Left lung (tissue), 10 donors: ENCODE measurements around the gene TMEM151B. TPM values are rescaled to one million over a fixed set of nuclear protein-coding genes. Genes with fewer than 3 reads are reported as not detected.
"Not testable (repeated sequence)": the region's sequence is repeated elsewhere in the genome, so short reads cannot be mapped to it uniquely, and the experiment has no call there.

Experiments
- ATAC-seq: fragments of 200-7000 bp; cut with Tn5 transposase; one replicate; pipeline ENCODE4 v1.9.1; 2020; ENCODE audit warnings: moderate library complexity
- DNase-seq, 4 donors: peaks; one replicate each; pipeline ENCODE4 v3.0.0-alpha.2; 2013 to 2020
- H3K27ac ChIP-seq, 2 donors: fragments of 200-600 bp; sonication (generic) in 1 of 2; one replicate each; pipeline versions ENCODE4 v1.5.0 to v1.8.0; 2020 to 2021
- H3K27me3 ChIP-seq, 2 donors: fragments of 200-600 bp; sonication (generic) in 1 of 2; one replicate each; pipeline versions ENCODE4 v1.5.0 to v1.8.0; 2020 to 2021
- H3K36me3 ChIP-seq, 2 donors: fragments of 200-600 bp; sonication (generic) in 1 of 2; one replicate each; pipeline versions ENCODE4 v1.5.0 to v1.8.0; 2020 to 2021
- H3K4me1 ChIP-seq, 2 donors: fragments of 200-600 bp; one replicate each; pipeline ENCODE4 v1.8.0; 2021
- H3K4me3 ChIP-seq, 2 donors: fragments of 200-600 bp; sonication (generic) in 1 of 2; one replicate each; pipeline versions ENCODE4 v1.5.0 to v1.8.0; 2020 to 2021; ENCODE audit warnings: mild to moderate bottlenecking in 1 of 2
- H3K9me3 ChIP-seq, 2 donors: fragments of 200-600 bp; sonication (generic) in 1 of 2; one replicate each; pipeline versions ENCODE4 v1.5.0 to v1.8.0; 2020 to 2021
- CTCF ChIP-seq, 2 donors: fragments of 200-600 bp; sonication (generic) in 1 of 2; IDR thresholded peaks; one replicate each; pipeline versions ENCODE4 v1.5.0 to v1.8.0; 2021; ENCODE audit warnings: antibody characterized with exemption in 2 of 2
- intact Hi-C, 2 donors: fragments of 100-400 bp; cut with DNase I; formaldehyde crosslinking; loops; one replicate each; pipeline versions ENCODE4 v1.11.2 to v1.14.2; 2022
- polyA plus RNA-seq, 6 donors: library from polyadenylated mRNA; unstranded; fragments of 120-200 nt; gene quantifications; one replicate each; pipeline ENCODE4 v1.2.1, GENCODE V29; 2013; ENCODE audit not compliant: insufficient read length in 6 of 6
- total RNA-seq, 2 donors: library from RNA; stranded (reverse); fragmentation: NEBNext Ultra II Directional; extraction: Animal tissue kit (Norgen Biotek cat#: 25700); gene quantifications; one replicate each; pipeline ENCODE4 v1.2.1, GENCODE V29; 2021
- donor health status: DM: no; HTN: yes; CAD: no.
- donor health status: DM: no; HTN: no; CAD: no.

TMEM151B gene
- total and polyA plus RNA-seq, 8 donors: 0.70 to 1.2 (median 0.87) TPM; not detected in 2

GRCh38 chr6:44349904-44350649, 79.8 kb downstream of the TMEM151B start:
- H3K9me3 ChIP-seq: no peaks in the 10 kb centered on the region
- no peak overlapping the region for H3K27ac ChIP-seq
- DNase-seq (no peak), ATAC-seq (no peak)
- no peaks in the 10 kb centered on the region for H3K4me1 ChIP-seq
- peaks cover 1 to 15% of the 10 kb centered on the region in 2 donors for H3K27me3 ChIP-seq
- no peak overlapping the region for H3K4me3 ChIP-seq
- intact Hi-C loops: no loop called here
- H3K36me3 ChIP-seq: no peaks in the 10 kb centered on the region
- TF ChIP-seq CTCF (IDR thresholded peaks at IDR 0.05): no peak

- H3K27ac ChIP-seq, H3K9me3 ChIP-seq, H3K27me3 ChIP-seq, H3K4me3 ChIP-seq, H3K36me3 ChIP-seq, DNase-seq, intact Hi-C loops, H3K4me1 ChIP-seq, ATAC-seq: not testable (repeated sequence)
These were observed 80.4 kb downstream of the TMEM151B start for GRCh38 chr6:44350650-44350994.

- no peaks in the 10 kb centered on the region for H3K4me1 ChIP-seq
- DNase-seq: no peak
- ATAC-seq: no peak
- H3K9me3 ChIP-seq: no peaks in the 10 kb centered on the region
- no peak for TF ChIP-seq CTCF (IDR thresholded peaks at IDR 0.05)
- H3K36me3 ChIP-seq: no peaks in the 10 kb centered on the region
- no peaks in the 10 kb centered on the region for H3K27me3 ChIP-seq
- intact Hi-C loops: no loop called here
- H3K27ac ChIP-seq: no peak overlapping the region
- no peak overlapping the region for H3K4me3 ChIP-seq
These were observed 82.0 kb downstream of the TMEM151B start for GRCh38 chr6:44352259-44352658.

- no peak for TF ChIP-seq CTCF (IDR thresholded peaks at IDR 0.05)
- Histone ChIP-seq H3K9me3 (no peaks in the 10 kb centered on the region), H3K4me3 (no peak overlapping the region), H3K36me3 (no peaks in the 10 kb centered on the region), H3K27me3 (no peaks in the 10 kb centered on the region), H3K27ac (no peak overlapping the region), H3K4me1 (no peaks in the 10 kb centered on the region)
- no peak for DNase-seq
- ATAC-seq: no peak
- intact Hi-C loops: no loop called here
These were observed 83.1 kb downstream of the TMEM151B start for GRCh38 chr6:44353336-44353735.

- Histone ChIP-seq H3K27ac (no peak overlapping the region), H3K4me1 (no peaks in the 10 kb centered on the region), H3K9me3 (no peaks in the 10 kb centered on the region), H3K36me3 (no peaks in the 10 kb centered on the region), H3K27me3 (peaks cover 0 to 4% of the 10 kb centered on the region in 2 donors), H3K4me3 (no peak overlapping the region)
- DNase-seq (no peak), ATAC-seq (no peak)
- intact Hi-C loops: no loop called here
- no peak for TF ChIP-seq CTCF (IDR thresholded peaks at IDR 0.05)
These were observed 85.4 kb downstream of the TMEM151B start for GRCh38 chr6:44355640-44356039.

GRCh38 chr6:44356487-44356886, 86.2 kb downstream of the TMEM151B start:
- no peak for TF ChIP-seq CTCF (IDR thresholded peaks at IDR 0.05)
- no peak overlapping the region for H3K4me3 ChIP-seq
- no peaks in the 10 kb centered on the region for H3K36me3 ChIP-seq
- H3K27ac ChIP-seq: no peak overlapping the region
- no peaks in the 10 kb centered on the region for H3K4me1 ChIP-seq
- DNase-seq (no peak), ATAC-seq (no peak)
- H3K9me3 ChIP-seq: no peaks in the 10 kb centered on the region
- intact Hi-C loops: no loop called here
- peaks cover 0 to 4% of the 10 kb centered on the region in 2 donors for H3K27me3 ChIP-seq
